Measurements from ENCODE around the gene MAPKAP1.

DNA sequence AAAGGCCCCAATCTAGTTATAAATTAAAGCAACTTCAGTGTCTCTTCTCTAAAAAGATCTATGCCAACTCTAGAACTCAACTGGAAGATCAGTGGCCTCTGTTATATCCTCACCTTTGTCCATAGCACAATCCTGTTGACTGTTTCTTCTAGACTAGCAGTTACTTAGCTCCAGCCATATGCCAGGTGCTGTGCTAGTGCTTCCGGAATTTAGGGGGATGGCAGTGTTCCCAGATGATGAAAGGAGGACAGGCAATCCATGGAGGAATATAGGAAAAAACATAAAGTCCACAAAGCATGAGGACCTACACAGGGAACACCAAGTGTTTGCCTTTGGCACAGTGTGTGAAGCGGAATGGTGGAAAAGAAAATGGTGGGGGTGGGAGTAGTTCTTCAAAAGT, 214.3 kb downstream of the MAPKAP1 start:
- TF ChIP-seq, protein P1, sequence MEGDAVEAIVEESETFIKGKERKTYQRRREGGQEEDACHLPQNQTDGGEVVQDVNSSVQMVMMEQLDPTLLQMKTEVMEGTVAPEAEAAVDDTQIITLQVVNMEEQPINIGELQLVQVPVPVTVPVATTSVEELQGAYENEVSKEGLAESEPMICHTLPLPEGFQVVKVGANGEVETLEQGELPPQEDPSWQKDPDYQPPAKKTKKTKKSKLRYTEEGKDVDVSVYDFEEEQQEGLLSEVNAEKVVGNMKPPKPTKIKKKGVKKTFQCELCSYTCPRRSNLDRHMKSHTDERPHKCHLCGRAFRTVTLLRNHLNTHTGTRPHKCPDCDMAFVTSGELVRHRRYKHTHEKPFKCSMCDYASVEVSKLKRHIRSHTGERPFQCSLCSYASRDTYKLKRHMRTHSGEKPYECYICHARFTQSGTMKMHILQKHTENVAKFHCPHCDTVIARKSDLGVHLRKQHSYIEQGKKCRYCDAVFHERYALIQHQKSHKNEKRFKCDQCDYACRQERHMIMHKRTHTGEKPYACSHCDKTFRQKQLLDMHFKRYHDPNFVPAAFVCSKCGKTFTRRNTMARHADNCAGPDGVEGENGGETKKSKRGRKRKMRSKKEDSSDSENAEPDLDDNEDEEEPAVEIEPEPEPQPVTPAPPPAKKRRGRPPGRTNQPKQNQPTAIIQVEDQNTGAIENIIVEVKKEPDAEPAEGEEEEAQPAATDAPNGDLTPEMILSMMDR (IDR thresholded peaks at IDR 0.05): no peak
- TF ChIP-seq ZFX (IDR thresholded peaks at IDR 0.05; ENCODE audit: borderline replicate concordance): no peak

All from 22Rv1 (cell line).